Stimulated activated CD4-positive, alpha-beta T cell treated with anti-CD3 and anti-CD28 coated beads, Interleukin-15, amount 100 ng/mL, for 1 hour (primary cell): ENCODE data around the gene CD70.
"Not testable (repeated sequence)": the region's sequence is repeated elsewhere in the genome, so short reads cannot be mapped to it uniquely, and the experiment has no call there.

Source experiments
- DNase-seq, 2 donors: peaks; one replicate each; pipeline ENCODE4 v3.0.0-alpha.2; 2020; ENCODE audit warnings: low read depth in 1 of 2, low spot score in 1 of 2

CD70 gene

DNA sequence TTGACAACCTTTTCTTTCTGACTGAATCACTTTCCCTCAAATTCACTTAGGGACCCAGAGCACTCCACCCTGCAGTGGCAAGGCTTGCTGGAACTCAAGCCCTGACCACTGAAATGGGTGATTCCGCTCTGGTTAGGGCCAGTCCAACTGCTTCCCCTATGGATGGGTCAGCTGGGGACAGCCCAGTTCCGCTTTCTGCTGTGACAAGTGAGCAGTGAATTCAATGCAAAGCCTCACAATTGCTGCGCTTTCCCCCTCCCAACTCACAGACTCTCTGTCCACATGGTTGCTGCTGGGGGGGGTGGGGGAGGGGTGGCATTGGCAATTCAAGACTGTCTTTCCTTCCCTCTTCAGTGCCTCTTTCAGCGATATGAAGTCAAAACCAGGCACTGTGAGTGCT, 18.7 kb downstream of the CD70 start:
- DNase-seq: no peak

DNA sequence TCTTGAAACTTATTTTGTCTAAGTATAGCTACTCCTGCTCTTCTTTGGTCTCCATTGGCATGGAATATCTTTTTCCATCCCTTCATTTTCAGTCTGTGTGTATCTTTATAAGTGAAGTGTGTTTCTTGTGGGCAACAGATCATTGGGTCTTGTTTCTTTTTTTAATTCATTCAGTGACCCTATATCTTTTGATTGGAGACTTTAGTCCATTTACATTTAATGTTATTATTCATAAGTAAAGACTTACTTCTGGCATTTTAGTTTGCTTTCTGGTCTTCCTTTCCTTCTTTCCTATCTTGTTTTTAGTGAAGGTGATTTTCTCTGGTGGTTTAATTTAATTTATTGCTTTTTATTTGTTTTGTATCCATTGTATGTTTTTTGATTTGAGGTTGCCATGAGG, 19.8 kb downstream of the CD70 start:
- DNase-seq: no peak

- DNase-seq: no peak
These were observed 20.2 kb downstream of the CD70 start for GRCh38 chr19:6570764-6571163.

DNA sequence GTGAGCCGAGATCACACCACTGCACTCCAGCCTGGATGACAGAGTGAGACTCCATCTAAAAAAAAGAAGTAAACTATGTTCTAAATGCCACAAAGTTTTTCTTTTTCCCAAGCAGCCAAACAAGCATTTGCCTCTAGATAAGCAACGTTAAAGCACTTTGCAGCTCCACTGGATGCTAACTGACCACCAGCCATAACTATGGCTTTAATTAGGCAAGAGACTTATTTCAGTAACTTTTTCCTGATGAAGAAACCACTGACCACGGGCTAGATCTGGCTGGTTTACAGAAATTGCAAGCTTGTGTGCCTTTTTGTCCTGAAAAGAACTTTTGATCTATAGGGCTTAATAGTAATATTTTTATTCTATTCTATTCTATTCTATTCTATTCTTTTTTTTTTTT, 22.1 kb downstream of the CD70 start:
- DNase-seq: no peak

DNA sequence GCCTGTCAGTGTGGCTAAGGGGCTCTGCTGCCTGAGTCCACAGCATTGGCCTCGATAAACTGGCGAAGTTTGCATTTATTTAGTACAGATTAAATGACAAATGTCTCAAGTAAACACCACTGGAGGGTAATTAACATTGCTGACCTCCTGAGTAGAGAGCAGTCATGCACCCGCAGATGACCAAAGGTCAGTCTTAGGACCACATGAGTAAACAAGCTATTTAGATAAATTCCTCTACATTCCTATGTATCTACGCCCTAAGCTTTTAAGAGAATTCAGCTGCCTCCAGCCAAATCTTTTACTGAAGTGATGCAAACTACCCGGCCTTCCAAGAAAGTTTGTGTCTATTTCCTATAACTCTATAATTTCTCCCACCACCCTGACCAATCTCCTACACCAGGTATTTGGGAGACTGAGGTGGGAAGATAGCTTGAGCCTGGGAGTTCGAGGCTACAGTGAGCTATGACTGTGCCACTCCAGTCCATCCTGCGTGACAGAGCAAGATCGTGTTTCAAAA, 22.9 kb downstream of the CD70 start:
- DNase-seq: no peak

DNA sequence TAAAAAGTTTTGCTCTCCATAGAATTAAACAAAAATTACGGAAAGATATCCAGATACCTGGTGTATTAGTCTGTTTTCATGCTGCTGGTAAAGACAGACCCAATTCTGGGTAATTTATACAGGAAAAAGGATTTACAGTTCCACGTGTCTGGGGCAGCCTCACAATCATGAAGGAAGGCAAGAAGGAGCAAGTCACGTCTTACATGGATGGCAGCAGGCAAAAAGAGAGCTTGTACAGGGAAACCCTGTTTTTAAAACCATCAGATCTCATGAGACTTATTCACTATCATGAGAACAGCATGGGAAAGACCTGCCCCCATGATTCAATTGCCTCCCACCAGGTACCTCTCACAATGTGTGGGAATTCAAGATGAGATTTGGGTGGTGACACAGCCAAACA, 24.2 kb downstream of the CD70 start:
- DNase-seq: not testable (repeated sequence)

- DNase-seq: no peak
These were observed 26.6 kb downstream of the CD70 start for GRCh38 chr19:6564393-6564792.

- DNase-seq: not testable (repeated sequence)
These were observed 28.5 kb downstream of the CD70 start for GRCh38 chr19:6562437-6562836.

GRCh38 chr19:6556480-6557195, 34.3 kb downstream of the CD70 start:
- DNase-seq: no peak

DNA sequence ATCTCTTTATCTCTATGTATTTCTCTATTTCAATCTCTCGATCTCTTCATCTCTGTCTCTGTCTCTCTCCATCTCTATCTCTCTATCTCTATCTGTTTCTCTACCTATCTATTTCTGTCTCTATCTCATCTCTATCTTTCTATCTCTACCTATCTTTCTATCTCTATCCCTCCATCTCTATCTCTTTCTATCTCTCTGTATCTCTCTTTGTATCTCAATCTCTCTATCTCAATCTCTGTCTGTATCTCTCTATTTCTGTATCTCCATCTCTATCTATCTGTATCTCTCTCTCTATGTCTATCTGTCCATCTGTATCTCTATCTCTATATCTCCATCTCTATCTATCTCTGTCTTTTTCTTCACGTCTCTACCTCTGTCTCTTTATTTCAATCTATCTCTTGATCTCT, 34.9 kb downstream of the CD70 start:
- DNase-seq: no peak

DNA sequence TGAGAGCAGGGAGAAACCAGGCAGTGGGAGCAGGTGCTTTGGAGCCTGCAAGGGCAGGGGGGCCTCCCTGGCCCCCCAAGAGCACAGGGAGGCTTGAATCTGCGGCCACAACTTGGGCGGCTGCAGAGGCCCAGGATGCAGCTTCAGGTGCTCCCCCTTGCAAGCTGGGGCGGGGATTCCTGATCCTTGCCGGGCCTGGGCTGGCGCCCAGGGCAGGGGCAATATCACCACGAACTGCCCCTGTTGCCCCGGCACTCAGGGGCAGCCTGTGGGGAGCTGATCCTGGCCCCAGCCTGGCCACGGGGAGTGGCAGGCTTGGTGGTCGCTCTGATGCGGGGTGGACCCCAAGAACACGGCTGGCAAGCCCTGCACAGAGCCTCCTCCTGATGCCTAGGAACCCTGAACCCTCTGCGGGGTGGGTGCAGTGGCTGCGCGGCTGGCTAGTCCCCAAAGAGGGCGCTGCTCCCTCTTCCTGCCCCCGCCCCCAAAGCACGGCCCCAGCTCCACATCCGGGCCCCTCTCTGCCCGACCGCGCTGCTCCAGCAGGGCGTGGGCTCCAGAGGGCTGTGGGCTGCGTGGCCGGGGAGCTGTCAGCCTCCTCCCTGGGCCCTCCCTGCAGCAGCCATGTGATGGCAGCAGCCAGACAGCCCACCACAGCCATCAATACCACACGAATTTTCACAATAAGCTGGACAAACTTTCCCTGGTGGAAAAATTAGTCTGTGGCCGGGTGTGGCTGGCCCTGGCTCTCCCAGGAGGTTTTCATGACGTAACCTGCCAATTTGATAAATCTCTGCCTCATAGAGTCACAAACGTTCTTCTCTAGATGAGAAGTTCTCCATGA, 39.1 kb downstream of the CD70 start:
- DNase-seq: peak; percentile 9 to 38

DNA sequence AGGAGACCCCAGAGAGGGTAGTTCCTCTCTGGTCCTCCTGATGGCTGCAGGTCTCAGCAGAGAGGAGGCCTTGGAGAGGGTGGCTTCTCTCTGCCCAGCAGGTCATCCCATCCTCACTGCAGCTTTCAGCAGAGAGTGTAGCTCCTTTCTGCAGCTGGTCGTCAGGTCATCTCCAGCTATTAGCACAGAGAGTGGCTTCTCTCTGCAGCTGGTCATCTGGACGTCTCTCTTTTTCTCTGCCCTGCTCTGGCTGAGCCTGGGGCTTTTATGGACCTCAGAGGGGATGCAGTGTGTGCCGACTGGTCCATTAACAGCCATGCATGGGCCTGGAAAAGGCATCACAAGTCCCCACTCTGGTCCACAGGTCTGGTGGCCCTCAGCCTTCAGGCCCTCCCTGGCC, 39.9 kb downstream of the CD70 start:
- no peak for DNase-seq

DNA sequence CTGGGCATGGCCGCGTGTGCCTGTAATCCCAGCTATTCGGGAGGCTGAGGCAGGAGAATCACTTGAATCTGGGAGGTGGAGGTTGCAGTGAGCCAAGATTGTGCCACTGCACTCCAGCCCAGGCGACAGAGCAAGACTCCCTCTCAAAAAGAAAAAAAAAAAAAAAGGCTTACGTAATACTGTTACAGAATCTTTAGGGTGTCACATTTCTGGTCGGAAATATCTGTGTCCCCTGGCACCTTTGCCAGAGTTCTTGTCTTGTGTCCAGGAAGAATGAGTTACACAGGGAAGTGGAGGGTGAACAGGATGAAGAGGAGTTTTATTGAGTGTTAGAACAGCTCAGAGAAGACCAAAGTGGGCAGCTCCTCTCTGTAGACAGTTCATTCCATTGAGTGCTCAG, 40.3 kb downstream of the CD70 start:
- not testable (repeated sequence) for DNase-seq

- no peak for DNase-seq
These were observed 47.0 kb downstream of the CD70 start for GRCh38 chr19:6543866-6544347.

DNA sequence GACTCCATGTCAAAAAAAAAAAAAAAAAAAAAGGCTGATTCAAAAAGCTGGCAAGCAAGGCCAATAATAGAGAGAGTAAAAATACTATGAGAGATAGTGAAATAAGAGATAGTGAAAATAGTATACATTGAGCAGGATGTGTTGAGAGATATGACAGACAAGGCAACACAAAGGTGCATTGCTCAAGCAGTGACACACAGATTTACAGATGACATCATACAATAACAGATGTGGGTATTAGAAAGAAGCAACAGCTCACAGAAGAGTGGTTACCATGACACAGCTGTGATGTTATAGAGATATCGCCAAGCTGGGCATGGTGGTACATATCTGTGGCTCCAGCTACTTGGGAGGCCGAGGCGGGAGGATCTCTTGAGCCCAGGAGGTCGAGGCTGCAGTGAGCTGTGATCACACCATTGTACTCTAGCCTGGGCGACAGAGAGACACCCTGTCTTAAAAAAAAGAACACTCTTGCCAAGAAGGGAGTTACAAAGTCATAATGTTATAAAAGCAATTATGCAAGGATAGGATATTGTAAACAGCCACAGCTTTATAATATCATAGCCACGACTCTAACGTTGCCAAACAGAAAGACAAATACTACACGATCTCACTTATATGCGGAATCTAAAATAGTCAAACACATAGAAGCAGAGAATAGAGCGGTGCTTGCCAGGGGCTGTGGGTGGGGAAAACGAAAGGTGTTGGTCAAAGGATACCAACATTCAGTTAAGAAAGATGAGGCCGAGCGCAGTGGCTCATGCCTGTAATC, 49.8 kb downstream of the CD70 start:
- DNase-seq: no peak

DNA sequence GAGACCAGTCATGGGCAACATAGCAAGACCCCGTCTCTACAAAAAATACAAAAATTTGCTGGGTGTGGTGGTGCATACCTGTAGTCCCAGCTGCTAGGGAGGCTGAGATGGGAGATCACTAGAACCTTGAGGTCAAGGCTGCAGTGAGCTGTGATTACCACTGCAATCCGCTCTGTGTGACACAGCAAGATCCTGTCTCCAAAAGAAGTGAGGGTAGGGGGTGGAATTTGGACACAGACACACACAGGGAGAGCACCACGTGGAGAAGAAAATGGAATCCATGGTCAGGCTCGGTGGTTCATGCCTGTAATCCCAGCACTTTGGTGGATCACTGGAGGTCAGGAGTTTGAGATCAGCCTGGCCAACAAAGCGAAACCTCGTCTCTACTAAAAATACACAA, 51.4 kb downstream of the CD70 start:
- no peak for DNase-seq
